Measurements from ENCODE around the gene CDHR3. TPM values are rescaled to one million over a fixed set of nuclear protein-coding genes. Genes with fewer than 3 reads are reported as not detected.

Gene CDHR3
- total RNA-seq, 1 donor from 2014 or later: 3.1 TPM

DNA sequence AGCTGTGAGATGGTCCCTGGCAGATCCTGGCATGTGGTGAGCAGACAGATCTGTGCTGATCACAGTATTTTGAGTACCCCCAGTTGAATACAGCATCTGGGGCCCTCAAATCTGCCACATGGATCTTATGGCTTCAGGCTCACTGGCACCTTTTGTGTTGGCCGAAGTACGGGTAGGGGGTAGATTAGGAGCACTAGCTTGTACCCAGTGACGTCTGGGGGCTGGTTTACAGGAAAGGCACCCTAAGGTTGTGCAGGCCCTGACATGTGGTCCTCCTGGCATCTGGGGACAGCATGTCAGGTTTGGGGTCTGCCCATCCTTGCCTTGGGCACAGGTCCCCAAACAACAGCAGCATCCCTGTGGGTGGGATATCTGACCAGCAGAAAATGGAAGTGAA lies 95.9 kb downstream of the CDHR3 start:
- Mint-ChIP-seq H3K9me3 (ENCODE audit: unreplicated experiment) (peaks cover 4% of the 10 kb centered on the region), H3K36me3 (ENCODE audit: low read depth, unreplicated experiment) (no peaks in the 10 kb centered on the region), H3K4me1 (ENCODE audit: low read depth, unreplicated experiment) (no peaks in the 10 kb centered on the region), H3K27ac (ENCODE audit: unreplicated experiment) (no peak overlapping the region), H3K4me3 (ENCODE audit: unreplicated experiment) (no peak overlapping the region), H3K27me3 (ENCODE audit: low read depth, unreplicated experiment) (peaks cover 5% of the 10 kb centered on the region)
- Histone ChIP-seq H3K4me2 (ENCODE audit: low read length) (no peak overlapping the region), H3K27ac (ENCODE audit: low read depth, low read length) (no peak overlapping the region), H3K9me3 (ENCODE audit: insufficient read depth, low read depth, low read length) (peaks cover 2% of the 10 kb centered on the region), H3K27me3 (ENCODE audit: insufficient read depth, low read length) (peaks cover 6% of the 10 kb centered on the region), H2AFZ (ENCODE audit: low read depth, low read length) (no peak overlapping the region), H3K36me3 (ENCODE audit: insufficient read depth, low read length) (no peaks in the 10 kb centered on the region), H3K9ac (ENCODE audit: low read length) (no peak overlapping the region), H3K4me1 (ENCODE audit: insufficient read depth, low read length) (peaks cover 2% of the 10 kb centered on the region), H3K4me3 (ENCODE audit: insufficient read depth, low read depth, low read length) (no peak overlapping the region), H3K79me2 (ENCODE audit: insufficient read depth, low read length) (no peaks in the 10 kb centered on the region), H4K20me1 (ENCODE audit: insufficient read depth, low read length) (no peaks in the 10 kb centered on the region)
- FAIRE-seq (no peak), DNase-seq (ENCODE audit: low read depth) (no peak)
- TF ChIP-seq CTCF (IDR thresholded peaks at IDR 0.05; ENCODE audit: insufficient read depth, low read depth, low read length) (no peak), EZH2 (IDR thresholded peaks at IDR 0.05; ENCODE audit: insufficient read depth, low read length) (no peak)

- Mint-ChIP-seq H3K36me3 (ENCODE audit: low read depth, unreplicated experiment) (no peaks in the 10 kb centered on the region), H3K4me3 (ENCODE audit: unreplicated experiment) (no peak overlapping the region), H3K27ac (ENCODE audit: unreplicated experiment) (no peak overlapping the region), H3K9me3 (ENCODE audit: unreplicated experiment) (peaks cover 4% of the 10 kb centered on the region), H3K4me1 (ENCODE audit: low read depth, unreplicated experiment) (no peaks in the 10 kb centered on the region), H3K27me3 (ENCODE audit: low read depth, unreplicated experiment) (peaks cover under 1% of the 10 kb centered on the region)
- TF ChIP-seq CTCF (IDR thresholded peaks at IDR 0.05; ENCODE audit: insufficient read depth, low read depth, low read length): no peak
- no peak for TF ChIP-seq EZH2 (IDR thresholded peaks at IDR 0.05; ENCODE audit: insufficient read depth, low read length)
- Histone ChIP-seq H3K36me3 (ENCODE audit: insufficient read depth, low read length) (no peaks in the 10 kb centered on the region), H3K79me2 (ENCODE audit: insufficient read depth, low read length) (no peaks in the 10 kb centered on the region), H3K9ac (ENCODE audit: low read length) (no peak overlapping the region), H3K27me3 (ENCODE audit: insufficient read depth, low read length) (peaks cover 3% of the 10 kb centered on the region), H3K4me2 (ENCODE audit: low read length) (no peak overlapping the region), H4K20me1 (ENCODE audit: insufficient read depth, low read length) (no peaks in the 10 kb centered on the region), H3K9me3 (ENCODE audit: insufficient read depth, low read depth, low read length) (peaks cover 2% of the 10 kb centered on the region), H3K27ac (ENCODE audit: low read depth, low read length) (no peak overlapping the region), H3K4me1 (ENCODE audit: insufficient read depth, low read length) (peaks cover 2% of the 10 kb centered on the region), H3K4me3 (ENCODE audit: insufficient read depth, low read depth, low read length) (no peak overlapping the region), H2AFZ (ENCODE audit: low read depth, low read length) (no peak overlapping the region)
- no peak for DNase-seq (ENCODE audit: low read depth)
- FAIRE-seq: no peak
Observed at GRCh38 chr7:106059556-106059955, 96.5 kb downstream of the CDHR3 start.

DNA sequence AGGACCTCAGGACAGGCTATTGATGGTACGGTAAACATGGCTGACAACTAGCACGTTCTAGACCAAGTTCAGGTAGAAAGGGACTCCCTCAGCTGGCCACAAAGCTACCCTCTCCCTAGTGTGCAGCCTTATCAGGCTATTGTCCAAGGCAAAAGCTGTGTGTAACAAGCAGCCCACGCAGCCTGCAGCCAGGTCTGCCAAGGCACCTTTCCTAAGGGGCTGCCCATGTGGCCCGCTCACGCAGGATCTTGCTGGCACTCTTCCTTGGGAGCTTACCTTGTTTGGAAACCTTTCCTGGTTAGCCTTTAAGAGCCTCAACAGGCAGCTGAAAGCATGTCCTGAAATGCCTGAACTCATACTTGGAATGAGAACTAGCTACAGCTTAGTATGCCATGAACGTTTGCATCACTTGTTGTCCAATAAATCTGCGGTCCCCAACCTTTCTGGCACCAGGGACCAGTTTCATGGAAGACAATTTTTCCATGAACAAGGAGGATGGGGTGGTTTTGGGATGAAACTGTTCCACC lies 97.4 kb downstream of the CDHR3 start:
- no peak for TF ChIP-seq EZH2 (IDR thresholded peaks at IDR 0.05; ENCODE audit: insufficient read depth, low read length)
- no peak for TF ChIP-seq CTCF (IDR thresholded peaks at IDR 0.05; ENCODE audit: insufficient read depth, low read depth, low read length)
- DNase-seq (ENCODE audit: low read depth) (no peak), FAIRE-seq (no peak)
- H3K9ac ChIP-seq (ENCODE audit: low read length): no peak overlapping the region
- H3K27ac ChIP-seq (ENCODE audit: low read depth, low read length): no peak overlapping the region
- Mint-ChIP-seq H3K36me3 (ENCODE audit: low read depth, unreplicated experiment) (no peaks in the 10 kb centered on the region), H3K9me3 (ENCODE audit: unreplicated experiment) (peaks cover 4% of the 10 kb centered on the region), H3K4me1 (ENCODE audit: low read depth, unreplicated experiment) (peaks cover 7% of the 10 kb centered on the region), H3K4me3 (ENCODE audit: unreplicated experiment) (no peak overlapping the region), H3K27me3 (ENCODE audit: low read depth, unreplicated experiment) (no peaks in the 10 kb centered on the region), H3K27ac (ENCODE audit: unreplicated experiment) (no peak overlapping the region)
- no peak overlapping the region for H2AFZ ChIP-seq (ENCODE audit: low read depth, low read length)
- H3K4me2 ChIP-seq (ENCODE audit: low read length): no peak overlapping the region
- H4K20me1 ChIP-seq (ENCODE audit: insufficient read depth, low read length): no peaks in the 10 kb centered on the region
- no peaks in the 10 kb centered on the region for H3K27me3 ChIP-seq (ENCODE audit: insufficient read depth, low read length)
- peaks cover 10% of the 10 kb centered on the region for H3K4me1 ChIP-seq (ENCODE audit: insufficient read depth, low read length)
- H3K9me3 ChIP-seq (ENCODE audit: insufficient read depth, low read depth, low read length): peaks cover 2% of the 10 kb centered on the region
- H3K36me3 ChIP-seq (ENCODE audit: insufficient read depth, low read length): no peaks in the 10 kb centered on the region
- H3K79me2 ChIP-seq (ENCODE audit: insufficient read depth, low read length): no peaks in the 10 kb centered on the region
- H3K4me3 ChIP-seq (ENCODE audit: insufficient read depth, low read depth, low read length): no peak overlapping the region
